Muscle layer of colon (tissue), 2 donors: ENCODE results near the gene STRBP.
"Not testable (repeated sequence)": the region's sequence is repeated elsewhere in the genome, so short reads cannot be mapped to it uniquely, and the experiment has no call there.

Source experiments
- H3K27ac ChIP-seq: one replicate; pipeline ENCODE4 v1.7.0; 2013; ENCODE audit warnings: low read depth, mild to moderate bottlenecking, low read length, moderate library complexity
- H3K27me3 ChIP-seq, 2 donors: one replicate each; pipeline ENCODE4 v1.7.0; 2013; ENCODE audit warnings: low read length in 2 of 2, mild to moderate bottlenecking in 2 of 2; ENCODE audit not compliant: insufficient read depth in 2 of 2, control insufficient read depth in 1 of 2
- H3K36me3 ChIP-seq: one replicate; pipeline ENCODE4 v1.7.0; 2013; ENCODE audit warnings: mild to moderate bottlenecking, low read length; ENCODE audit not compliant: insufficient read depth
- H3K4me1 ChIP-seq: one replicate; pipeline ENCODE4 v1.7.0; 2013; ENCODE audit warnings: mild to moderate bottlenecking, low read length; ENCODE audit not compliant: insufficient read depth
- H3K4me3 ChIP-seq, 2 donors: one replicate each; pipeline ENCODE4 v1.7.0; 2013; ENCODE audit warnings: low read length in 2 of 2, low read depth in 1 of 2, mild to moderate bottlenecking in 1 of 2, moderate library complexity in 1 of 2
- H3K9ac ChIP-seq: one replicate; pipeline ENCODE4 v1.7.0; 2013; ENCODE audit warnings: low read length
- H3K9me3 ChIP-seq: one replicate; pipeline ENCODE4 v1.7.0; 2013; ENCODE audit warnings: mild to moderate bottlenecking, low read length
- donor health status: abdominal sarcoma.
- donor health status: Adenocarcinoma of cecum.

Gene STRBP

DNA sequence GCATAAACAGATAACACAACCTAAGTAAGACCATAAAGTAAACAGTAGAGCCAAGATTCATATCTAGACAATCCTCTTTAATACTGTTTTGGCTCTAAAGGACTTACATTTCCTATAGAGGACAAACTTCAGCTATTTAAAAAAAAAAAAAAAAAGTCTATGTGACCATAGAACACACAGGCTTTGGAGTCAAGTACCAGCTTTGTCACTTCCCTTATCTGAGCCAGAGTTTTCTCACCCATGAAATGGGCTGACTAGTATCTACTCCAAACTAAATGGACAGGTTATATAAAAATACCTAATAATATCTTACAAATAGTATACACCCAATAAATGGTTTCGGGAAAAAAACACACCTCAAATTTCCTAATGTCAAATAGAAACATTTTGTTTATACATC is 81.3 kb downstream of the STRBP start:
- no peaks in the 10 kb centered on the region for H3K27me3 ChIP-seq
- H3K9me3 ChIP-seq = no peaks in the 10 kb centered on the region
- no peak overlapping the region for H3K27ac ChIP-seq
- H3K36me3 ChIP-seq = no peaks in the 10 kb centered on the region
- H3K9ac ChIP-seq = no peak overlapping the region
- no peak overlapping the region for H3K4me3 ChIP-seq
- H3K4me1 ChIP-seq = no peaks in the 10 kb centered on the region

DNA sequence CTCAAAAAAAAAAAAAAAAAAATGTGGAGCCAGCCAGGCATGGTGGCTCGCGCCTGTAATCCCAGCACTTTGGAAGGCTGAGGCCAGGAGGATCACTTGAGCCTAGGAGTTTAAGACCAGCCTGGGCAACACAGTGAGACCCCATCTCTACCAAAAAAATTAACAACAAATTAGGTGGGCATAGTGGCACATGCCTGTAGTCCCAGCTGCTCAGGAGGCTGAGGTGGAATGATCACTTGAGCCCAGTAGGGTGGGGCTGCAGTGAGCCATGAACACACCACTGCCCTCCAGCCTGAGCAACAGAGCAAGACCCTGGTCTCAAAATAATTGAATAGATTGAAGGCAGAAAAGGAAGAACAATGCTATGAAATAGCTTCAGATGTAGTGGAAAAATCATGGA is 82.4 kb downstream of the STRBP start:
- H3K36me3 ChIP-seq, H3K27me3 ChIP-seq, H3K4me1 ChIP-seq, H3K9me3 ChIP-seq, H3K27ac ChIP-seq, H3K9ac ChIP-seq, H3K4me3 ChIP-seq: not testable (repeated sequence)

- Histone ChIP-seq H3K4me1 (peaks cover 11% of the 10 kb centered on the region), H3K27ac (no peak overlapping the region), H3K36me3 (no peaks in the 10 kb centered on the region), H3K9me3 (no peaks in the 10 kb centered on the region), H3K4me3 (no peak overlapping the region), H3K9ac (no peak overlapping the region), H3K27me3 (no peaks in the 10 kb centered on the region)
Measured at GRCh38 chr9:123176949-123177348, 91.4 kb downstream of the STRBP start.

GRCh38 chr9:123175854-123176629 is 92.3 kb downstream of the STRBP start:
- Histone ChIP-seq H3K4me3 (peak overlapping the region in 1 of 2 donors; percentile 7), H3K27ac (no peak overlapping the region), H3K36me3 (no peaks in the 10 kb centered on the region), H3K9me3 (no peaks in the 10 kb centered on the region), H3K4me1 (peaks cover 11% of the 10 kb centered on the region), H3K27me3 (no peaks in the 10 kb centered on the region), H3K9ac (peak overlapping the region; percentile 24)

- H3K27ac ChIP-seq = no peak overlapping the region
- H3K4me1 ChIP-seq = peaks cover 11% of the 10 kb centered on the region
- no peak overlapping the region for H3K9ac ChIP-seq
- H3K27me3 ChIP-seq = no peaks in the 10 kb centered on the region
- no peaks in the 10 kb centered on the region for H3K36me3 ChIP-seq
- H3K4me3 ChIP-seq = no peak overlapping the region
- H3K9me3 ChIP-seq = no peaks in the 10 kb centered on the region
Measured at GRCh38 chr9:123174887-123175518, 93.4 kb downstream of the STRBP start.

- Histone ChIP-seq H3K27me3 (no peaks in the 10 kb centered on the region), H3K27ac (no peak overlapping the region), H3K9me3 (no peaks in the 10 kb centered on the region), H3K4me1 (peaks cover 11% of the 10 kb centered on the region), H3K4me3 (no peak overlapping the region), H3K36me3 (no peaks in the 10 kb centered on the region), H3K9ac (no peak overlapping the region)
Measured at GRCh38 chr9:123174079-123174478, 94.3 kb downstream of the STRBP start.

DNA sequence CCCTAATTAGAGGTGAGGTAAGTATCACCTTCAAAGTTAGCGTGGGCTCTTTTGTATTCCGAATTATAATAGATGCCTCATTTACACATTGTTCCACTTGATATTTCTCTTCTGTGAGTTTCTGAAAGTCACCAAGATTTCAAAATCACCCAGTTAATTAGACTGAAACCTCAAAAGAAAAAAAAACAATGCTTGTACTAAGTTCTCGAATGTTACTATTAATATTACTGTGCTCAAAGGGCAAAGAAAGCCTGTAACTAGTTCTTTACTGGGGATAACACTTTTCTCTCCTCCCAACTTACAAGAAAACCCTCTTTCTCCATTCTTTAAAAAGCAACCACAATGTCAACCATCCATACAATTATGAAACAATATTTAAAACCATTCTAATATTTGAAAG is 98.5 kb downstream of the STRBP start:
- no peak overlapping the region for H3K9ac ChIP-seq
- H3K27ac ChIP-seq = no peak overlapping the region
- H3K4me1 ChIP-seq = no peaks in the 10 kb centered on the region
- no peaks in the 10 kb centered on the region for H3K9me3 ChIP-seq
- H3K36me3 ChIP-seq = no peaks in the 10 kb centered on the region
- no peak overlapping the region for H3K4me3 ChIP-seq
- no peaks in the 10 kb centered on the region for H3K27me3 ChIP-seq

GRCh38 chr9:123168586-123168985 is 99.8 kb downstream of the STRBP start:
- H3K36me3 ChIP-seq = no peaks in the 10 kb centered on the region
- H3K27me3 ChIP-seq = no peaks in the 10 kb centered on the region
- H3K9ac ChIP-seq = no peak overlapping the region
- H3K27ac ChIP-seq = no peak overlapping the region
- no peaks in the 10 kb centered on the region for H3K4me1 ChIP-seq
- H3K4me3 ChIP-seq = no peak overlapping the region
- H3K9me3 ChIP-seq = no peaks in the 10 kb centered on the region

- no peaks in the 10 kb centered on the region for H3K36me3 ChIP-seq
- H3K4me3 ChIP-seq = no peak overlapping the region
- no peaks in the 10 kb centered on the region for H3K27me3 ChIP-seq
- H3K9me3 ChIP-seq = no peaks in the 10 kb centered on the region
- no peaks in the 10 kb centered on the region for H3K4me1 ChIP-seq
- H3K9ac ChIP-seq = no peak overlapping the region
- no peak overlapping the region for H3K27ac ChIP-seq
Measured at GRCh38 chr9:123167474-123167873, 100.9 kb downstream of the STRBP start.

DNA sequence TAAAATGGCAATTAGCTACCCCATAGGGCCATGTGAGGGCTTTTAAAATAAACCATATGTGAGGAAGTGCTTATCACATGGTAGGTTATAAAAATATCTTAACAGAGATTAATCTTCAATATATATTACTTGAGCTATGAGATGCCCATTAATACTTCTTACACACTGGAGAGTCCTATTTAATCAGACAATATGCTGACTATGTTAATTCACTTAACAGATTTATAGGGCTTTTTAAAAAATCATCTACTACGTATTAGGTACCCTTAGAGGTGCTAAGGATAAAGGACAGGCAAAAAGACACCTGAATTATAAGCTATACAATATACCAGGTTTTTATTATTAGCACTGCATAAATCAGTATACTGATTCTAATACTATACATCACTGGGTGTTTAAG is 102.6 kb downstream of the STRBP start:
- Histone ChIP-seq H3K27me3 (no peaks in the 10 kb centered on the region), H3K9ac (no peak overlapping the region), H3K4me3 (no peak overlapping the region), H3K4me1 (no peaks in the 10 kb centered on the region), H3K36me3 (no peaks in the 10 kb centered on the region), H3K27ac (no peak overlapping the region), H3K9me3 (no peaks in the 10 kb centered on the region)

DNA sequence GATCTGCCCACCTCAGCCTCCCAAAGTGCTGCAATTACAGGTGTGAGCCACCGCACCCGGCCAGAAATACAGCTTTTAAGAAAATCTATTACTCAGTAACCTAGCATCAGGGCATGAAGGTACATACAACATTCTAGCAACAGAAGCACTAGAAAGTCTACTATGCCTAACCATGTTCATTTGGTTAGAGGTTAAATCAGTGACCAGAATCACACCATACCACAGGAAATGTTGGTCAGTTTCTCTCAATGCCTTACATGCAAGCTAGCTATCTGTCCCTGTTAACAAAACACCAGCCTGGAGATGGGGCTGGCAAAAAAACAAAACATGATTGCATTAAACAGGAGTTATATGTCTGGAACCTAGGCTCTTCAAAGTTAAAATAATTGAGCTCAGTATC is 104.1 kb downstream of the STRBP start:
- H3K27me3 ChIP-seq = no peaks in the 10 kb centered on the region
- no peak overlapping the region for H3K9ac ChIP-seq
- no peaks in the 10 kb centered on the region for H3K36me3 ChIP-seq
- H3K9me3 ChIP-seq = no peaks in the 10 kb centered on the region
- H3K27ac ChIP-seq = no peak overlapping the region
- H3K4me1 ChIP-seq = no peaks in the 10 kb centered on the region
- H3K4me3 ChIP-seq = no peak overlapping the region

GRCh38 chr9:123162791-123163345 is 105.5 kb downstream of the STRBP start:
- Histone ChIP-seq H3K9me3 (no peaks in the 10 kb centered on the region), H3K27ac (no peak overlapping the region), H3K9ac (no peak overlapping the region), H3K4me3 (no peak overlapping the region), H3K36me3 (no peaks in the 10 kb centered on the region), H3K27me3 (no peaks in the 10 kb centered on the region), H3K4me1 (no peaks in the 10 kb centered on the region)
